K562 (cell line): ENCODE results near the gene POLR2A. TPM values are rescaled to one million over a fixed set of nuclear protein-coding genes. Genes with fewer than 3 reads are reported as not detected.

ENCODE experiments used
- ATF4 ChIP-seq: fragments of 450-650 bp; formaldehyde crosslinking; IDR thresholded peaks from 2 replicates; pipeline ENCODE4 v1.4.0; 2022; ENCODE audit warnings: mild to moderate bottlenecking, moderate library complexity
- ETV1 ChIP-seq: fragments of 450-650 bp; conservative IDR thresholded peaks from 2 replicates; pipeline ENCODE4 v1.6.1; 2016; ENCODE audit warnings: missing genetic modification characterization, control low read depth, low read depth, missing compliant biosample characterization
- FOXA1 ChIP-seq: fragments of 450-650 bp; IDR thresholded peaks from 2 replicates; pipeline ENCODE4 v1.6.1; 2016; ENCODE audit warnings: mild to moderate bottlenecking, borderline replicate concordance
- FOXP1 ChIP-seq: sonication (generic); formaldehyde crosslinking; IDR thresholded peaks from 2 replicates; pipeline ENCODE4 v1.8.0; 2022; ENCODE audit warnings: mild to moderate bottlenecking, missing genetic modification reagents
- HDAC1 ChIP-seq, 2 experiments: fragments of 450-650 bp; IDR thresholded peaks; 2 replicates each; pipeline ENCODE4 v1.6.1; 2016 to 2017; ENCODE audit warnings: inconsistent platforms in 1 of 2, mild to moderate bottlenecking in 1 of 2, moderate library complexity in 1 of 2
- HNRNPK ChIP-seq: fragments of 200-400 bp; formaldehyde crosslinking; IDR thresholded peaks from one replicate; pipeline ENCODE4 v1.6.1; 2018; ENCODE audit warnings: mild to moderate bottlenecking, low read depth, low read length; ENCODE audit not compliant: poor library complexity, severe bottlenecking
- HNRNPLL ChIP-seq: fragments of 200-400 bp; formaldehyde crosslinking; IDR thresholded peaks from 2 replicates; pipeline ENCODE4 v1.6.1; 2017; ENCODE audit warnings: low read length, low read depth, mild to moderate bottlenecking; ENCODE audit not compliant: poor library complexity, severe bottlenecking
- KLF10 ChIP-seq: fragments of 250-450 bp; sonication (Bioruptor Pico); IDR thresholded peaks from 2 replicates; pipeline ENCODE4 v1.6.1; 2021; ENCODE audit warnings: matching md5 sums
- POLR2AphosphoS2 ChIP-seq: IDR thresholded peaks from 2 replicates; pipeline ENCODE4 v1.6.1; 2012; ENCODE audit warnings: low read length, improper control_type of control experiment
- RBM17 ChIP-seq: fragments of 200-400 bp; formaldehyde crosslinking; IDR thresholded peaks from 2 replicates; pipeline ENCODE4 v1.6.1; 2017; ENCODE audit warnings: low read depth, mild to moderate bottlenecking, low read length, borderline replicate concordance
- RHOXF2B ChIP-seq: fragments of 250-450 bp; sonication (Bioruptor Pico); conservative IDR thresholded peaks from 2 replicates; pipeline ENCODE4 v1.5.1; 2021
- TCF3 ChIP-seq: sonication (generic); formaldehyde crosslinking; IDR thresholded peaks from 2 replicates; pipeline ENCODE4 v1.4.0; 2020; ENCODE audit warnings: mild to moderate bottlenecking, missing genetic modification reagents
- THRAP3 ChIP-seq: fragments of 450-650 bp; IDR thresholded peaks from 2 replicates; pipeline ENCODE4 v1.6.1; 2016; ENCODE audit warnings: mild to moderate bottlenecking, inconsistent platforms, borderline replicate concordance
- TOE1 ChIP-seq, 2 experiments: fragments of 450-650 bp in 1 of 2; sonication (generic) in 1 of 2; formaldehyde crosslinking in 1 of 2; IDR thresholded peaks; 2 replicates each; pipeline versions ENCODE4 v1.7.1 to v1.8.0; 2016 to 2022; ENCODE audit warnings: borderline replicate concordance in 2 of 2, mild to moderate bottlenecking in 2 of 2, antibody characterized with exemption in 1 of 2, inconsistent platforms in 1 of 2, low read depth in 1 of 2, missing genetic modification reagents in 1 of 2, moderate library complexity in 1 of 2
- XRCC3 ChIP-seq: fragments of 450-650 bp; IDR thresholded peaks from 2 replicates; pipeline ENCODE4 v1.6.1; 2017; ENCODE audit warnings: mild to moderate bottlenecking, moderate library complexity
- polyA plus RNA-seq, 8 experiments: library from polyadenylated mRNA; depleted of rRNA in 4 of 8; stranded (reverse) in 5 of 8; unstranded in 3 of 8; fragments of >200 nt; fragmentation: Nextera tagmentation in 2 of 8; fragmentation: Illumina TruSeq in 1 of 8; extraction: Ambion mirVana in 2 of 8; extraction: Trizol in 1 of 8; gene quantifications; 2 replicates each; pipeline versions ENCODE4 v1.2.1 to v1.2.3, GENCODE V29; 2011 to 2014; ENCODE audit warnings: inconsistent platforms in 1 of 8, missing spikeins in 1 of 8
- total RNA-seq, 7 experiments: library from RNA; depleted of rRNA in 6 of 7; stranded (reverse); fragments of >200 nt in 6 of 7; fragmentation: Illumina TruSeq in 2 of 7; extraction: Trizol in 2 of 7; gene quantifications; 2 replicates each; pipeline versions ENCODE4 v1.2.1 to v1.2.3, GENCODE V29; 2011 to 2021; ENCODE audit warnings: low replicate concordance in 1 of 7

Gene POLR2A
- total and polyA plus RNA-seq, 9 of the 15 experiments (the other 6 are each of a cell fraction or from before 2014, with no cell fraction given) = 1.3 to 109 (median 12.4) TPM

- TF ChIP-seq HNRNPLL = peak; percentile 69
- TF ChIP-seq POLR2AphosphoS2 = peak; percentile 95; the same call in 1 of the 2 replicates
- peak; percentile 76; the same call in 1 of the 2 replicates for TF ChIP-seq TOE1 (IDR thresholded peaks at IDR 0.05; ENCODE audit: borderline replicate concordance)
- no peak for TF ChIP-seq TOE1 (CRISPR knock-in tag; IDR thresholded peaks at IDR 0.05; ENCODE audit: borderline replicate concordance, low read depth)
- no peak for TF ChIP-seq HNRNPK
- peak; percentile 82; the same call in 1 of the 2 replicates for TF ChIP-seq THRAP3
- TF ChIP-seq XRCC3 = no peak
- TF ChIP-seq KLF10 (CRISPR knock-in tag) = no peak
- TF ChIP-seq TCF3 (CRISPR knock-in tag) = 0 out of 2 replicates have a peak, but pooled peaks have one; percentile 15
- TF ChIP-seq FOXP1 (CRISPR knock-in tag) = peak; percentile 66; the same call in 1 of the 2 replicates
- TF ChIP-seq RBM17 = no peak
- TF ChIP-seq ETV1 (tag) = peak; percentile 83
- no peak for TF ChIP-seq FOXA1
- TF ChIP-seq ATF4 (CRISPR knock-in tag) = no peak; the same call in 1 of the 2 replicates
- TF ChIP-seq HDAC1 (IDR thresholded peaks at IDR 0.05) = no peak
- 0 out of 2 replicates have a peak, but pooled peaks have one; percentile 13 for TF ChIP-seq RHOXF2B (CRISPR knock-in tag)
Observed at GRCh38 chr17:7484067-7484918, at the start of gene POLR2A (continued).
